LHCN-M2 (cell line): Measurements from ENCODE around the gene LARGE2. TPM values are rescaled to one million over a fixed set of nuclear protein-coding genes. Genes with fewer than 3 reads are reported as not detected.

ENCODE experiments used
- DNase-seq: peaks from one replicate; pipeline ENCODE4 v3.0.0-alpha.2; 2012; ENCODE audit warnings: low read depth
- total RNA-seq: library from RNA; depleted of rRNA; stranded (reverse); fragments of >200 nt; gene quantifications from 2 replicates; pipeline ENCODE4 v1.2.3, GENCODE V29; 2014

The LARGE2 gene
- total RNA-seq, 1 experiment from 2014 or later: not detected

GRCh38 chr11:45928535-45929215, 6.2 kb downstream of the LARGE2 start:
- no peak for DNase-seq

DNA sequence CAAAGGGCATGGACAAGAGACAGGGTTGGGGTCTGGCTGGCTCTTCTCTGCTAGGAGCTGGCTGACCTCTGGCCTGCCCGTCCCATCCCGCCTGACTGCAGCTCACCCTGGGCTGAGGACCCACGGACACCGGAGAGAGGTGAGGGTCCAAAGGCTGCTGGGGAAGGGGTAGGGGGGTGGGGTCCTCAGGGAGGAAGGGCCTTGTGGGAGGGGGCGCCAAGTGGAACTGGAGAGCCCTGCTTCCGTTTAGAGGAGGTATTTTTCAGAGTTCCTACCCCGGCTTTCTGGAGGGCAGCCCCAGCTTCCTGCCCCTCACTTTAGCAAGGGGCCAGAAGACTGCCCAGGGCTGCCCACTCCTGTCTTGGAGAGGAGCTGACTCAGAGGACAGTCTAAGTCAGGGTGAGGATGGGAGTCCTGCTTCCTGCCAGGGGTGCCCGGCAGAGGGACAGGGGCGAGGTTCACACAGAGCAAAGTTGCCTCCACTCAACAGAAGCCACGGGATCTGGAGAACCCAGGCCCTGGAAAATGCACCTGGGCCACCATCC, 7.1 kb downstream of the LARGE2 start:
- no peak for DNase-seq

GRCh38 chr11:45930031-45930794, 7.8 kb downstream of the LARGE2 start:
- no peak for DNase-seq

GRCh38 chr11:45930951-45931570, 8.6 kb downstream of the LARGE2 start:
- no peak for DNase-seq

DNA sequence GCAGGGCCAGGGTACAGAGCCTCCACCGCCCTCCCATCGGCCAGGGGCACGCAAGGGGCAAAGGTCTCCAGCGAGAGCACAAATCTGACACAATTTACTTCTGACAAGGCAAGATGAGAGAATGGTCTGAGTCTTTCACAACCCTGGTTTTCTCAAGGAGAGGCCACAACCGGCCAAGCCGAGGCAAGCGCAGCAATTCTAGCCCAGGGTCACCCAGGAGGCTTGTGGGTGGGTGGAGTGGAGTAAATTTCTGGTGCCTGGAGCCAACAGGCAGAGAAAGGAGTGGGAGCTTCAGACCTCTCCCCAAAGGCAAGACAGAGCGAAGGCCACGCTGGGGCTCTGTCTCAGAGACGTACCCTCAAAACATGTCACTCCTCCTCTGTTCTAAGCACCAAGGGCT, 9.3 kb downstream of the LARGE2 start:
- no peak for DNase-seq

DNA sequence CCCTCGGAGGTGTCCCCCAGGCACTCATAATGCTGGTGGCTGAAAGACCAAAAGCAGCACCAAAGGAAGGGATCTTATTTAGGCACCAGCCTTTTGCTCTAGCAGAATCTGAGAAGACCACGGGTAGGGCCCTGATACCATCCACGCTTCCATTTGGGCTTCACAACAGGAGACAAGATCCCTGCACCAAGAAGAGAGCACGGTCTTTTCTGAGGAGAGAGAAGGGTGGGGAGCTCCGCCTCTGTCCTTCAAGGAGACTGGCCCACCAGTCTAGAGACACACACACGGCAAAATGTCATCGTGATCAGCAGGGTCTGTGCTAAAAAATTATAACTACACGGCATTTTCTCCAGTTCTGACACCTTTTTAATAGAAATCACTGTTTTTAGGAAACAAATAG, 9.8 kb downstream of the LARGE2 start:
- no peak for DNase-seq

DNA sequence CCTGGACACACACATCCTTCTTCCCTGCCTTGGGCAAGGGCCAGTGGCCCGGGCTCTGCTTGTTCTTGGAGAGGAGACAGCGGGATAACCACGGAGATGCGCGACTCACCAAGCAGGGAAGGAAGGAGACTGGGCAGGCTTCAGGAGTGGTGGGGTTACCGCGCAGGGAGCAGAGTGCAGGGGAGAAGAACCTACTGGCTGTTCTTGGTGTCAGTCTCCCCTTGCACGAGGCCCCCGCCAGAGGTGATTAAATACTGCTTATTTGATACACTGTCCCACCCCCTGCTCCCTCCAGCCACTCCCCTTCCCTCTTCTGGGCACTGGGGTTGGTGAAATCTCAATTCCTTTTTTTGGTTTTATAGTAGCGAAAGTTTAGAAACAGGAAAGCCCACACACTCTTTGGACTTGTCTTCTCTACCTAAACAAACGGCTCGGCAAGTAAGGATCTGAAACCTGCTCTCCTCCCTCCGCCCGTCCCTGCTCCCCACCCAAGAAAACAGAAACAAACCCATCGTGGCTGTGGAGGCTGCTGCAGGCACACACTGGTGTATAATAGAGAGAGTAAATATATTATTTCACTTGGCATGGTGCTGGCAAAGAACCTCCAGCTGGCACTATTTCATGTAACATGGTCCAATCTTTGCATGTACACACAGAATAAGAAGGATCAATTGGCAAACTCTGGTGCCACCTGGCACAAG, 10.8 kb downstream of the LARGE2 start:
- peak; percentile 44 for DNase-seq

GRCh38 chr11:45933846-45934579, 11.6 kb downstream of the LARGE2 start:
- DNase-seq: no peak

DNA sequence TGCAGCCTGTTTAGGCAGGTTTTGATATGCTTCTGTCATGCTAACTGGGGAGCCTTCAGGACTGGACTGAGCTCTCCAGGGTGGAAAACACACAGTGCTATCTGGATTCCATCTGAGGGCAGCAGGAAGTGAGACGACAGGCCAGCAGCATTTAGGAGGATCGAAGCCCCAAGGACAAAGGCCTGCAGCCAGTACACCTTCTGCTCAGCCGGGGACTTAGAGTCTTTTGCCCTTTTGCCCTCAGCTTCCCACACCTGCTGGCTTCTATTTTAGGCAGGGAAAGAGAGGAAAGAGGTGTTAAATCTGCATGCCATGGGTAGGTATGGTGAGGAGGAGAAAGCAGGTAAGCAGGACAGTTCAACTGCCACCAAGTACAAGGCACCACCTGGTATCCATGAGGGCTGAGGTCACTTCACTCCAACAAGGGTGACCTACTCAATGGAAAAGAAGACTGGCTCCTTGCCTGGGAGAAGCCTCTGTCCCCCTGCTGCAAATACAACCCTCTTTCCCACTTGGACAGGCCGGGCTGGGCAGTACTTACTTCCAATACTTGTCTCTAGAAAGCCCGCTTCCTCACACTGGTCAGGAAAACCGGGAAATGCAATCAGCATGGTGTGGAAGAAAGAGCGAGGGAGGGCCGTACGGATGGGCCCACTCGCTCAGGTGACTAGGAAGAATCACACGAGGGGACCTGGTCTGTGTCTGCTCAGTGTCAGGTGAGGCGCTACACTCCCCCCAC, 12.3 kb downstream of the LARGE2 start:
- no peak for DNase-seq

DNA sequence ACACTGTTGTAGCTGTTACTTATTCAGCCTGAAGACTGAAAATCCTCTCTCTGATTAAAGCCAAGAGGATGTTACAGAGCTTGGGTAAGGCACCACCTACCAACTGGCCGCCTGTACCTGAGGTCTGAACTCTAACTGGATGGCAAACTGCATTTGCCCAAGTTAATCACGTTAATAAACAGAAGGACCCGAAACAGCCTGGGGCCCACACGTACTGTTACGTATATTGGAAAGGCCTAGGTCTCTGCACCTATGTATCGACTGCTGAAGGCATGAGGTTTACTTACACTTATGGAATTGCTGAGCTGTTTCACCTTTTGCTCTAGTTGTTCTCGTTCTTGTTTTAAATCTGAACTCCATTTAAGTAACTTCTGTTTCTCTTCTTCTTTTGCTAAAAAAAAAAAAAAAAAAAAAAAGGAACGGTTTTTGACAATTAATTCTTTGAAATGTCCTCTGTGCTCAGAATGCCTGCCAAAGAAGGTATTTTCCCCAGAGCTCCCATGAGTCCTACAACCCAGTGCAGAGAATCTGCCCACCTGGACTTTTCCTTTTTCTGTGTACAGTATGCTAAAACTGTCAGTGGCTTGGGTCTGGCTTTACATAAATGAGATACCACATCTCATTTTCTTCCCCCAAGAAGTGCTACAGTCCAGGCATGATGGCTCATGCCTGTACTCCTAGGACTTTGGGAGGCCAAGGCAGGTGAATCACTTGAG, 13.1 kb downstream of the LARGE2 start:
- no peak for DNase-seq

- DNase-seq: no peak
These were observed 14.1 kb downstream of the LARGE2 start for GRCh38 chr11:45936511-45937054.

DNA sequence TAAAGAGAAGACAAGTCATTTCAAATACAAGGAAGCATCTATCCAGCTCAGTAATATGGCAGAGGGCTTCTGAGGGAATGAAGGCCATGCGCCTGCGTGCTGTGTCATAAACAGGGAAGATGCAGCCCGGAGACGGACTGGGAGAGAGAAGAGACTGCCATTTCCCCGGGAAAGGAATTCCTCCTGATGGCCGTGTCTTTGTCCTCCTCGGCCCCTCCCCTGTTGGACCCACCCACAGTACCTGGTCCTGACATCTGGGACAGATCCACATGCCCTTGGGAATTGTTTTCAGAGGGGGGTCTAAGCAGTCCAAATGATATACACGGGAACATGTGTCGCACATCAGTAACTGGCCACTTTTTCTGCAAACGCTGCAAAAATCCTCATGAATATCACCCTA, 15.5 kb downstream of the LARGE2 start:
- DNase-seq: no peak

- DNase-seq: no peak
These were observed 17.4 kb downstream of the LARGE2 start for GRCh38 chr11:45939836-45940235.

GRCh38 chr11:45941285-45941684, 18.8 kb downstream of the LARGE2 start:
- DNase-seq: no peak

DNA sequence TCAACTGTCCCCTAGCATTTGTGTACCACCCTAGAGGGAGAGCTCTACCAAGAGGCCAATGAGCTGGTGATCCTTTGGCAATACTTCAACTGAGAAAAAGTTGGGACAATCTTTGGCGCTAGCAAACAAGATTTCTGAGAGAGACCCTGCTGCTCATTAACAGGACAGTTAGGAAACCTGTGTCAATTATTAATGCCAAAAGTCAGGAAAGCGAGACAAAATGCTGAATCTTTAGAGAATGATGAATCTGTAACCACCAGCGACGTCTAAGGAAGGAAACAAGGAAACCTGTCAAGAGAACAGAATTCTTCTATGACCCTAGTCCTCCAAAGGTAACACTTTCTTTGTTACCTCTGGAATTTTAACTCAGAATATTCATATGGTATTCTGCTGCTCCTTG, 19.9 kb downstream of the LARGE2 start:
- DNase-seq: no peak

DNA sequence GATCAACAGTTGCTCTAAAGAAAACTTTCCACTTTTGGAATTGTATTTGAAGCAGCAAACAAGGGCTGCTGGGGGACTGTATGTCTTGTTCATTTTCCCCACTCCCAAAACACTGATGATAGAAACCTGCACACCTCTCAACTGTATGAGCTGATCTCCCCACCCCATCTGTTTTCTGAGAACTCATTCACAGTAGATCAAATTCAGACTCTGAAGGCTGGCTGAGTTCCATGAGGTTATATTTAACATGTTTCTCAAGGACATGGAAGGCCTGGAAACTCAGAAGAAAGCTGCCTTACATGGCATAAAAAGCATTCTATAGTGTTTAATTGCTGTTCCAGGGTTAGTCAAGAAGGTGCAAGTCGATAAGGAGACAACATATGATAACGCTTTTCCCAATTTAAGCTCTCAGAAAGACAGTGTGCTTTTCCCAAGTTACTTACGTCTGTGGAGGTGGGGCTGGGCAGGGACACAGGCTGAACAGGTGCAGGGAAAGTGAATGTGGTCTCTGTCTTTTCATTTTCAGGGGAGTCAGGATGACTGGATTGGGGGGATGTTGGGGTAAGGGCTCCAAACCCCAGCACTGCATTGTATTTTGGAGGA, 23.0 kb downstream of the LARGE2 start:
- no peak for DNase-seq

GRCh38 chr11:45947885-45948284, 25.4 kb downstream of the LARGE2 start:
- no peak for DNase-seq

- no peak for DNase-seq
These were observed 25.9 kb downstream of the LARGE2 start for GRCh38 chr11:45948356-45948755.

- no peak for DNase-seq
These were observed 27.5 kb downstream of the LARGE2 start for GRCh38 chr11:45949992-45950407.
